ENCODE measurements around the gene DPAGT1.

DNA sequence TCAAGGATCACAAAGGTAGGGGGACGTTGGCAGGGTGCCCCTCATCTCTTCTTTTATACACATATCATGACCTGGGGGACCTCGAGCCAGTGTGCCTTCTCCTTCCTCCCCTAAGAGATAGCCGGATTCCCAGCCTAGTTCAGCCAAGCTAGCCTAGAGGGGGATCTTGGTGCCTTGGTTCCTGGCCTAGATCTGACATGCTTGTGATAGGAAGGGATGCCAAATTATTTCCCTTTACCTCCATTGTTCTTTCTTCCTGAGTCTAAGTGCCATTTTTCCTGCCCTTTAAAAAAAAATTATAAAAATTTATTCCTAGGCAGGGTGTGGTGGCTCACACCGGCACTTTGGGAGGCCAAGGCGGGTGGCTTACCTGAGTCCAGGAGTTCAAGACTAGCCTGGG lies 12.7 kb upstream of the DPAGT1 start:
- TF ChIP-seq, protein P1, sequence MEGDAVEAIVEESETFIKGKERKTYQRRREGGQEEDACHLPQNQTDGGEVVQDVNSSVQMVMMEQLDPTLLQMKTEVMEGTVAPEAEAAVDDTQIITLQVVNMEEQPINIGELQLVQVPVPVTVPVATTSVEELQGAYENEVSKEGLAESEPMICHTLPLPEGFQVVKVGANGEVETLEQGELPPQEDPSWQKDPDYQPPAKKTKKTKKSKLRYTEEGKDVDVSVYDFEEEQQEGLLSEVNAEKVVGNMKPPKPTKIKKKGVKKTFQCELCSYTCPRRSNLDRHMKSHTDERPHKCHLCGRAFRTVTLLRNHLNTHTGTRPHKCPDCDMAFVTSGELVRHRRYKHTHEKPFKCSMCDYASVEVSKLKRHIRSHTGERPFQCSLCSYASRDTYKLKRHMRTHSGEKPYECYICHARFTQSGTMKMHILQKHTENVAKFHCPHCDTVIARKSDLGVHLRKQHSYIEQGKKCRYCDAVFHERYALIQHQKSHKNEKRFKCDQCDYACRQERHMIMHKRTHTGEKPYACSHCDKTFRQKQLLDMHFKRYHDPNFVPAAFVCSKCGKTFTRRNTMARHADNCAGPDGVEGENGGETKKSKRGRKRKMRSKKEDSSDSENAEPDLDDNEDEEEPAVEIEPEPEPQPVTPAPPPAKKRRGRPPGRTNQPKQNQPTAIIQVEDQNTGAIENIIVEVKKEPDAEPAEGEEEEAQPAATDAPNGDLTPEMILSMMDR (IDR thresholded peaks at IDR 0.05; ENCODE audit: borderline replicate concordance, extremely low read depth, low read length, poor library complexity, severe bottlenecking): no peak
- TF ChIP-seq EZH2 (IDR thresholded peaks at IDR 0.05; ENCODE audit: borderline replicate concordance, low read depth, low read length, severe bottlenecking): no peak

All from DND-41 (cell line).